ENCODE measurements around the gene C1orf198. TPM values are rescaled to one million over a fixed set of nuclear protein-coding genes. Genes with fewer than 3 reads are reported as not detected.

Gene C1orf198
- total and polyA plus RNA-seq, 2 of the 8 experiments (the other 6 are each of a cell fraction or from before 2014, with no cell fraction given): 30.6 to 45.0 TPM

- Histone ChIP-seq H4K20me1 (replicated peaks in 1 of 2; ENCODE audit: control insufficient read depth in 1 of 2, insufficient read depth in 2 of 2, low read length in 2 of 2) (peaks cover 2 to 9% of the 10 kb centered on the region in 2 experiments), H3K9ac (replicated peaks in 1 of 4; ENCODE audit: extremely low read depth in 1 of 4, low read depth in 3 of 4, low read length in 3 of 4) (no peak overlapping the region), H2BK15ac (ENCODE audit: low read length) (no peak overlapping the region), H3K23ac (ENCODE audit: insufficient read length) (no peak overlapping the region), H3K4ac (replicated peaks; ENCODE audit: insufficient read length, low read depth, low read length) (no peak overlapping the region), H3K79me2 (ENCODE audit: control insufficient read depth in 1 of 2, insufficient read depth in 2 of 2, low read length in 2 of 2) (peaks cover 3 to 53% of the 10 kb centered on the region in 2 experiments; a peak in 3 of 4 replicates), H3K27me3 (replicated peaks in 1 of 4; ENCODE audit: control insufficient read depth in 3 of 4, extremely low read depth in 1 of 4, insufficient read depth in 3 of 4, low read length in 3 of 4) (no peaks in the 10 kb centered on the region), H3K18ac (ENCODE audit: extremely low read depth, low read length) (no peak overlapping the region), H3K4me1 (replicated peaks in 1 of 4; ENCODE audit: control insufficient read depth in 3 of 4, insufficient read depth in 4 of 4, low read length in 3 of 4) (peaks cover 2 to 7% (median 4%) of the 10 kb centered on the region in 4 experiments; a peak in 5 of 7 replicates), H3K4me2 (ENCODE audit: insufficient read depth in 1 of 2, low read depth in 2 of 2, low read length in 2 of 2) (no peak overlapping the region), H2BK20ac (ENCODE audit: low read length) (no peak overlapping the region), H3K23me2 (ENCODE audit: low read depth, low read length) (no peaks in the 10 kb centered on the region), H2BK120ac (replicated peaks; ENCODE audit: low read depth, low read length) (no peak overlapping the region), H4K91ac (replicated peaks; ENCODE audit: insufficient read length, low read length) (no peak overlapping the region), H3K4me3 (ENCODE audit: extremely low read depth in 1 of 4, insufficient read depth in 2 of 4, low read depth in 3 of 4, low read length in 4 of 4) (no peak overlapping the region), H3K14ac (ENCODE audit: insufficient read length) (no peak overlapping the region), H2BK5ac (ENCODE audit: low read depth, low read length) (no peak overlapping the region), H4K5ac (ENCODE audit: insufficient read length, low read depth, low read length) (no peak overlapping the region), H3K79me1 (ENCODE audit: low read depth, low read length) (peaks cover 7% of the 10 kb centered on the region; the same call in 1 of the 2 replicates), H2BK12ac (ENCODE audit: low read depth, low read length) (no peak overlapping the region), H3K9me3 (ENCODE audit: insufficient read depth in 2 of 2, low read depth in 1 of 2, low read length in 1 of 2) (0 out of 4 replicates have a peak, but pooled peaks cover 0 to 2% of the 10 kb centered on the region in 2 experiments), H2AFZ (ENCODE audit: low read length) (no peak overlapping the region), H3K36me3 (ENCODE audit: control insufficient read depth in 2 of 4, insufficient read depth in 4 of 4, low read length in 3 of 4) (peaks cover 0 to 18% (median 7%) of the 10 kb centered on the region in 4 experiments; a peak in 5 of 8 replicates), H3K56ac (replicated peaks; ENCODE audit: insufficient read length, low read depth, low read length) (no peak overlapping the region), H4K8ac (ENCODE audit: extremely low read depth, insufficient read depth, low read length) (no peak overlapping the region), H2AK5ac (ENCODE audit: low read depth, low read length) (no peak overlapping the region), H3K27ac (ENCODE audit: low read depth, low read length) (no peak overlapping the region)
- ChIA-PET POLR2A (ENCODE audit: partially characterized antibody) (interaction anchor here (1.4 kb wide), 1 partner anchor 11 kb away, joined by 5 read pairs; the partner anchor contains the start of gene C1orf198), CTCF (ENCODE audit: partially characterized antibody) (interaction anchor here (1.6 kb wide), 1 partner anchor 27 kb away, joined by 3 read pairs; no protein-coding TSS in a partner anchor)
- 89% methylated on average over 13 of the region's 13 CpGs; no CpG with 5 or more reads in 1 of the 2 experiments for WGBS, 2 experiments (ENCODE audit: extremely low coverage in 1 of 2, insufficient coverage in 1 of 2, insufficient read length in 1 of 2, insufficient replicate concordance in 2 of 2, low coverage in 1 of 2, low lambda C conversion rate in 2 of 2, missing lambda C conversion rate in 1 of 2)
- DNase-seq (ENCODE audit: low read depth in 1 of 2, low spot score in 2 of 2): no peak
- no peak for FAIRE-seq
- TF ChIP-seq NANOG (IDR thresholded peaks at IDR 0.05; ENCODE audit: insufficient read depth, low read depth, low read length, poor library complexity, severe bottlenecking) (no peak), BCL11A (IDR thresholded peaks at IDR 0.05; ENCODE audit: low read depth in 2 of 2, low read length in 2 of 2) (no peak), E2F6 (IDR thresholded peaks at IDR 0.05) (no peak), CTBP2 (IDR thresholded peaks at IDR 0.05; ENCODE audit: borderline replicate concordance, insufficient read depth, insufficient read length, low read length) (no peak), EZH2 (IDR thresholded peaks at IDR 0.05; ENCODE audit: low read depth, low read length, severe bottlenecking) (no peak), BRCA1 (IDR thresholded peaks at IDR 0.05; ENCODE audit: low read depth, low read length) (no peak), POLR2AphosphoS5 (IDR thresholded peaks at IDR 0.05; ENCODE audit: low read depth, low read length) (no peak), RNF2 (IDR thresholded peaks at IDR 0.05; ENCODE audit: borderline replicate concordance, low read depth, low read length, missing control alignments, poor library complexity, severe bottlenecking) (no peak), YY1 (IDR thresholded peaks at IDR 0.05; ENCODE audit: low read depth, low read length) (no peak), SP4 (IDR thresholded peaks at IDR 0.05; ENCODE audit: low read length) (no peak), GABPA (IDR thresholded peaks at IDR 0.05; ENCODE audit: borderline replicate concordance, insufficient read depth, low read length) (no peak), KDM1A (IDR thresholded peaks at IDR 0.05; ENCODE audit: borderline replicate concordance, low read length) (no peak)
Observed at GRCh38 chr1:230857077-230857476, 11.2 kb downstream of the C1orf198 start.
